Fibroblast of villous mesenchyme (primary cell): ENCODE results near the gene LRRC4C. TPM values are rescaled to one million over a fixed set of nuclear protein-coding genes. Genes with fewer than 3 reads are reported as not detected.

Experiments
- DNase-seq: peaks from one replicate; pipeline ENCODE4 v3.0.0-alpha.2; 2010; ENCODE audit warnings: low read depth
- H3K4me3 ChIP-seq: 2 replicates; pipeline ENCODE4 v1.5.1; 2011; ENCODE audit warnings: low read depth, mild to moderate bottlenecking, low read length
- total RNA-seq: library from RNA; depleted of rRNA; stranded (reverse); fragments of >200 nt; gene quantifications from 2 replicates; pipeline ENCODE4 v1.2.3, GENCODE V29; 2012
- TF ChIP-seq, protein P1 (sequence below): IDR thresholded peaks from 2 replicates; pipeline ENCODE4 v1.5.1; 2012; ENCODE audit warnings: low read depth, mild to moderate bottlenecking, low read length; ENCODE audit not compliant: insufficient read depth

LRRC4C gene
- total RNA-seq, 1 donor = under 0.01 TPM

DNA sequence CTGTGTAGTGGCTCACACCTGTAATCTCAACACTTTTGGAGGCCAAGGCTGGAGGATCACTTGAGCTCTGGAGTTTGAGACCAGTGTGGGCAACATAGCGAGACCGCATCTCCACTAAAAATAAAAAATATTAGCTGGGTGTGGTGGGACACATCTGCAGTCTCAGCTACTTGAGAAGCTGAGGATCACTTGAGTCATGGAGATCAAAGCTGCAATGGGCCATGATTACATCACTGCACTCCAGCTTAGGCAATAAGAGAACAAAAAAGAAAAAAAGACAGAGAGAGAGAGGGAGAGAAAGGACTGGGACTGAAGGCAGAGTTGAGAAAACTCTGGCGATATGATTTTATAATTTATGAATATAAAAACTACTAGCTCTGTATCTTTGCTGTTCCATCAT lies 473.1 kb downstream of the LRRC4C start:
- no peak for DNase-seq
- TF ChIP-seq, protein P1, sequence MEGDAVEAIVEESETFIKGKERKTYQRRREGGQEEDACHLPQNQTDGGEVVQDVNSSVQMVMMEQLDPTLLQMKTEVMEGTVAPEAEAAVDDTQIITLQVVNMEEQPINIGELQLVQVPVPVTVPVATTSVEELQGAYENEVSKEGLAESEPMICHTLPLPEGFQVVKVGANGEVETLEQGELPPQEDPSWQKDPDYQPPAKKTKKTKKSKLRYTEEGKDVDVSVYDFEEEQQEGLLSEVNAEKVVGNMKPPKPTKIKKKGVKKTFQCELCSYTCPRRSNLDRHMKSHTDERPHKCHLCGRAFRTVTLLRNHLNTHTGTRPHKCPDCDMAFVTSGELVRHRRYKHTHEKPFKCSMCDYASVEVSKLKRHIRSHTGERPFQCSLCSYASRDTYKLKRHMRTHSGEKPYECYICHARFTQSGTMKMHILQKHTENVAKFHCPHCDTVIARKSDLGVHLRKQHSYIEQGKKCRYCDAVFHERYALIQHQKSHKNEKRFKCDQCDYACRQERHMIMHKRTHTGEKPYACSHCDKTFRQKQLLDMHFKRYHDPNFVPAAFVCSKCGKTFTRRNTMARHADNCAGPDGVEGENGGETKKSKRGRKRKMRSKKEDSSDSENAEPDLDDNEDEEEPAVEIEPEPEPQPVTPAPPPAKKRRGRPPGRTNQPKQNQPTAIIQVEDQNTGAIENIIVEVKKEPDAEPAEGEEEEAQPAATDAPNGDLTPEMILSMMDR = no peak

DNA sequence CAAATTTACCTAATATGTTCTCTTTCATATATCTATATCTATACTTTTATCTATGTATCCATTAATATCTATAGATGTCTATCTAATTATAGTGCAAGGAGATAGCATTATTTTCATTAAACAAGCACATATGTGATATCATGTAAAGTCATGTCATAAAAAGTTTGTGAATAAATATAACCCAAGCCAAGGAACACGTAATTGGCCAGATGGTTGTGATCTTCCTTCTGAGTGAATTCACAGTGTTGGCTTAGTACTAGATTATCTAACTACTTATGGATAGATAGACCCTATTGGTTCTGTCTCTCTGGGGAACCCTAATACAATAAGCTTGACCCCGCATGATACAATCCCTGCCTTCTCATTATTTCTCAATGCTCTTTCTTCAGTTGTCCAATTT lies 484.4 kb downstream of the LRRC4C start:
- DNase-seq = no peak
- no peak overlapping the region for H3K4me3 ChIP-seq
- TF ChIP-seq, protein P1 = no peak

More for the DNA sequence above, 473.1 kb downstream of the LRRC4C start:
- H3K4me3 ChIP-seq = no peak overlapping the region

DNA sequence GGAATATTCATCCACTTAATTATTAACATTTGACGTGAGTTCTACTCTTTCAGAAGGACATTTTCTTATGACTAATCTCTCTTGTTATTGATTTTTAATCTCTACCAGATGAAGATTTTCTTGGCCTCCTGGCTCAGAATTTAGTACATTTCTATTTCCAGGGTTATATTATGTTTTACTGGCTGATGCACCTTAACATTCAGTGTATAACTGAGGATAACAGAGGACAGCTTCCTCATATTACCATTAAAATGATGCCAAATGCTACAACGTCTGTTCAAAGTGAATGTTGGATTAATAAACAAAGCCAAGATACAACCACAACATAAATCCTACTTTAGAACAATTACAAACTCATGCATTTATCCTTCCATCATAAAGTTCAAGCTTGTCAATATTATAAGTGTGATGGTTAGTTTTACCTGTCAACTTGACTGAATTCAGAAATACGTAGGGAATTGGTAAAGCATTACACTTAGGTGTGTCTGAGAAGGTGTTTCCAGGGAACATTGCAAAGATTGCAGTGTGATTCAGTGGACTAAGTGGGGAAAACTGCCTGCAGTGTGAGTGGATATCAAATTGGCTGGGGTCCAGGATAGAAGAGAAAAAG lies 485.2 kb downstream of the LRRC4C start:
- no peak for DNase-seq
- TF ChIP-seq, protein P1 = no peak
- H3K4me3 ChIP-seq = no peak overlapping the region

DNA sequence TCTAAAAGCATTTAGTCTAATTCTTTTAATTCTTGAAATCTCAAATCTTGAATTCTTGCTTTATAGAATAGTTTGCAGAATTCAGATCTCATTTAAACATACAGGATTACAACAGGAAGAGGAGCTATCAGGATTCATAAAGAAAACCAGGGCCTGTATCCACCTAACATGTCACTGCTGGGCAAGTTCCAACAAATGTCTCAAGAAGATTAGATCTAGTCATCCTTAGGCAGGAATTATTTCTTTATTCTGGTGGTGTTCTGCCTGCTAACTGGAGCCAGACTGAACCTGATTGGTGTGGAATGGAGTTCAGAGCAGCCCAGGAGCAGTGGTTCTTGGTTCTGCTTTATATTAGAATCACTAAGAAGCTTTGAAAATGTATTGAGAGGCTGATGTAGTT lies 500.7 kb downstream of the LRRC4C start:
- H3K4me3 ChIP-seq = no peak overlapping the region
- no peak for DNase-seq
- TF ChIP-seq, protein P1 = no peak

DNA sequence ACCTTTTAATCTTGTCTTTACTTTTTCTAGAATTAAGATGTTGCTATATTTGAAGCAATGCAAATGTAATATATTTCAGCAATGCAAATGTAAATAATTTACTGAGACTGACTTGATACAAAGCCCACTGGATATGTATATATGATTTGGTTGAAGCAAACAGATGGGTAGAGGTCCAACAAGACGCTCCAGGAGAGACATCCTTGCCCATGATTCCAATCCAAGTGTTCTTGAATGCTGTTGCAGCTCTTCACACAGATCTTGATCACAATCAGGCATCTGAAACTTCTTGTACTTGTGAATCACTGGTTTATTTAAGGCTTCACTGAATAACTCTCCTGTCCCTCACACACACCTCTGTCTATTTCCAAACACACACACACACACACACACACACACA lies 507.0 kb downstream of the LRRC4C start:
- H3K4me3 ChIP-seq = no peak overlapping the region
- TF ChIP-seq, protein P1 = no peak
- no peak for DNase-seq

DNA sequence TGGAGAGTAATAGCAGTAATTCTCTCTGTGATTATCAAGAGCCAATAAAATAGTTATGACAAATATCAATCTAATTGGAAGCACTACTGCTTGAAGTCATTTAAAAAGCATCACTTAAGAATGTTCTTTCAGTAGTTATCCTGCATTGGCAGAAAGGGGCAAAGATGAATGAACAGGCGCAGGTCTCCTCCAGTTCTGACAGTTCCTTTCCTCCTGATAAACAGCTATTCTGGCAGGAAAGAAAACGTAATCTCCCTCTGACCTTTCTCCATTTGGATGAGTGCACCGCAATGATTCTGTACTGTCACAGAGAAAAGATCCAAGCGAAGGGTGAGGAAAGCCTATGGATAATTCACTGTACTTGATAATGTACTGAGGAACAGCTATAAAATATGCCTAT lies 521.5 kb downstream of the LRRC4C start:
- TF ChIP-seq, protein P1 = no peak
- DNase-seq = no peak
- no peak overlapping the region for H3K4me3 ChIP-seq

DNA sequence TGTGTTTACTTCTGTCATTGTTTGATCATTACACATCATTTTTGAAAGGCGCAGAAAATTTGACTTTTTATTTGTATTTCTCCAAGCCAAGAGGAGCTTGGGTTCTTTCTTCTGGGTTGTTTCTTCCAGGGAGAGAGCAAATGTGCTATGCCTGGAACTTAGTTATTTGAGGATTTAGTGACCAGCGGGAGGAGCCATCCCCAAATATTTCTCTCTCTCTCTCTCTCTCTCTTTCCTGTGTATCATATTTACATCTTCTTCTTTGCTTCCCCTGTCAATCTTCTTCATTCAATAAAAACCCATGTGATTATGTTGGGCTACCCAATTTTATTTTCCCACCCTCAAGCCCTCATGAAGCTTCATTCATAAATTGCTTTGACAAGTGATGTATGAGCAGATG lies 534.5 kb downstream of the LRRC4C start:
- DNase-seq = no peak
- H3K4me3 ChIP-seq = no peak overlapping the region
- TF ChIP-seq, protein P1 = no peak
